Epithelial cell of esophagus (primary cell): ENCODE data around the gene PTPRO.
A peak's percentile ranks its signal among the peaks of the same experiment; 100 is the strongest.

Experiments used
- DNase-seq: peaks from one replicate; pipeline ENCODE4 v3.0.0; 2010; ENCODE audit warnings: low read depth
- H3K4me3 ChIP-seq: 2 replicates; pipeline ENCODE4 v1.5.1; 2011; ENCODE audit warnings: mild to moderate bottlenecking, low read length, control low read depth
- TF ChIP-seq, protein P1 (sequence below): IDR thresholded peaks from 2 replicates; pipeline ENCODE4 v1.5.1; 2011; ENCODE audit warnings: low read depth, mild to moderate bottlenecking, low read length, control low read depth, inconsistent platforms; ENCODE audit not compliant: insufficient read depth; ENCODE audit errors: missing control alignments

PTPRO gene

GRCh38 chr12:15485466-15485865 is 163.2 kb downstream of the PTPRO start:
- no peak for DNase-seq
- TF ChIP-seq, protein P1, sequence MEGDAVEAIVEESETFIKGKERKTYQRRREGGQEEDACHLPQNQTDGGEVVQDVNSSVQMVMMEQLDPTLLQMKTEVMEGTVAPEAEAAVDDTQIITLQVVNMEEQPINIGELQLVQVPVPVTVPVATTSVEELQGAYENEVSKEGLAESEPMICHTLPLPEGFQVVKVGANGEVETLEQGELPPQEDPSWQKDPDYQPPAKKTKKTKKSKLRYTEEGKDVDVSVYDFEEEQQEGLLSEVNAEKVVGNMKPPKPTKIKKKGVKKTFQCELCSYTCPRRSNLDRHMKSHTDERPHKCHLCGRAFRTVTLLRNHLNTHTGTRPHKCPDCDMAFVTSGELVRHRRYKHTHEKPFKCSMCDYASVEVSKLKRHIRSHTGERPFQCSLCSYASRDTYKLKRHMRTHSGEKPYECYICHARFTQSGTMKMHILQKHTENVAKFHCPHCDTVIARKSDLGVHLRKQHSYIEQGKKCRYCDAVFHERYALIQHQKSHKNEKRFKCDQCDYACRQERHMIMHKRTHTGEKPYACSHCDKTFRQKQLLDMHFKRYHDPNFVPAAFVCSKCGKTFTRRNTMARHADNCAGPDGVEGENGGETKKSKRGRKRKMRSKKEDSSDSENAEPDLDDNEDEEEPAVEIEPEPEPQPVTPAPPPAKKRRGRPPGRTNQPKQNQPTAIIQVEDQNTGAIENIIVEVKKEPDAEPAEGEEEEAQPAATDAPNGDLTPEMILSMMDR: no peak

DNA sequence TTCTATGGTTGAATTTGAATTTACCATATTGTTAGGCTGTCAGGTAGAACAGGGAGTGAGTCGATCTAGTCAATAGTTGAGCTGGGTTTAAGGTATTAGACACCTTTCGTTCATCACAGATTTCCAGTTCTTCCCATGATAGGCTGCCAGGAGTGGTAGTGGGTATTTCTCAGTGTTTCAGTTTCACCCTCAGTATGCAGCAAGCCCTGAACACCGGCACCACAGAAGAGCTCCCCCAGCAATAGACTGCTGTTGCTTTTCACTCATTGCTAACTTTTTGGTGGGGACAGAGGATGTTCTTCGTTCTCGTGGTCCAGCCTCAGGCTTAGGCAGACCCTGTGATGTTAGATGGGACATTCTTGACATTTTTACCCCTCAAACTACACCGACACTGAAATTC is 164.6 kb downstream of the PTPRO start:
- no peak overlapping the region for H3K4me3 ChIP-seq
- TF ChIP-seq, protein P1: no peak
- DNase-seq: no peak

More at GRCh38 chr12:15485466-15485865, 163.2 kb downstream of the PTPRO start:
- no peak overlapping the region for H3K4me3 ChIP-seq

GRCh38 chr12:15488481-15488880 is 166.2 kb downstream of the PTPRO start:
- no peak overlapping the region for H3K4me3 ChIP-seq
- peak; percentile 26 for DNase-seq
- TF ChIP-seq, protein P1: no peak

DNA sequence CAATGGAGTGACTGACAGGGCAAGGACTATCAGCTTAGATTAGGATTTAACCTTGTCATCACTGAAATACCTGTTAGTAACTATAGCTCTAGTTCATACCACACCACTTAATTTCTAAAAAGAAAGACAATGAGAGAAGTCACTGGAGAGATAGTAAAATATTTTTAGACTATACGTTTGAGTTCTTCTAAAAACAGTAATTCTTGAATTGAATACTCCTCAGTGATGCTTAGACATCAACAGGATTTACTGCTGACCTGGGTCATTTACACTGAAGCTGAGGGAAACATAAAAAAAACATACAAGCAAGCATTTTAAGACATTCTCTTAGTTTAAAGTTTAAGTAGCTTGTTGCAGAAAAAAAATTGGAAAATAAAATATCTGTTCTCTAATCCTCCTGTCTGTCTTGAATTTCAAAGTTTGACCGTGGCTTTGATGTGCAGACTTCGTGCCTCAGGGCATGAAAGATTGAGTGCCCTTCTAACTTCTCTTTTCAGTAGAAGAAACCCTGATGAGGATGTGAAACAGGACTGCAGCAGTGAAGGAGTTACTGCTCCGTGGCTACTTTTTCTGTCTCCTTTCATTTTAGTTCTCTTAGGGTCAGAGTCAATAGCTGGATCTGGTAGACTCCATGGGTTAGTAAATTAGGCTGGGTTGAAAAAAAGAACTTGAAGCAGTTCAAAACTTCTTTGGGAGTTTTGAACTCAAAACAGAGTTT is 172.2 kb downstream of the PTPRO start:
- TF ChIP-seq, protein P1: no peak
- DNase-seq: no peak
- no peak overlapping the region for H3K4me3 ChIP-seq

- H3K4me3 ChIP-seq: no peak overlapping the region
These were observed 173.4 kb downstream of the PTPRO start for GRCh38 chr12:15495746-15496145.

GRCh38 chr12:15496738-15497137 is 174.4 kb downstream of the PTPRO start:
- TF ChIP-seq, protein P1: no peak
- no peak overlapping the region for H3K4me3 ChIP-seq
- DNase-seq: no peak

More at GRCh38 chr12:15495746-15496145, 173.4 kb downstream of the PTPRO start:
- TF ChIP-seq, protein P1: no peak
- no peak for DNase-seq

DNA sequence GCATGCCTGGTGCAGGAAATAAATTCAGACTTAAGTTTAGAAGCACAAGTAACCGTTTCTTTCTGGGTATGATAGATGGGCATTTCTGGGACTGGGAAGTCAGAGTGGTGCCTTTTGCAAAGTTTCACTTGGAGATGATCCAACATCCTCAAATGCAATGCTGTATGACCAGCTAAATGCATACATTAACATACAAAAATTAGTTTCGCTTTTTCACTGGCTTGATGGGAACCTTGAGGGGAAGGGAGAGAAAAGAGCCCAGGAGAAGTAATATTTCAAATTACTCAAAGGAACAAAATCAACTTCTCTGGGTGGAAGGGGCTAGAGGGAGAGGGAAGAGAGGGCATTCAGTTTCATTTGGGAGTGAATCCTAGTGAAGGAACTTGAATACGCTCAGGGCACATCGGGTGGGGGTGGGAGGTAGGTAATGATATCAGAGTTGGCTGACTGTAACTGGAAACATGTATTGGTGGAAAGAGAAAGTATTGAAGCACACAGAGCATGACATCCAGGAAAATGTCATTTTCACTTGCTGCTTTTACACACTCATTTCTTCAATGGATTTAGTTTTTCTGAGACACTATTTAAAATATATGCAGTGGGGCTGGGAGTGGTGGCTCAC is 175.5 kb downstream of the PTPRO start:
- no peak overlapping the region for H3K4me3 ChIP-seq
- TF ChIP-seq, protein P1: no peak
- DNase-seq: no peak
